Upper lobe of right lung (tissue), 1 donor: ENCODE data around the gene INO80. TPM values are rescaled to one million over a fixed set of nuclear protein-coding genes. Genes with fewer than 3 reads are reported as not detected.
"Not testable (repeated sequence)": the region's sequence is repeated elsewhere in the genome, so short reads cannot be mapped to it uniquely, and the experiment has no call there.

ENCODE experiments used
- ATAC-seq: fragments of 200-7000 bp; cut with Tn5 transposase; one replicate; pipeline ENCODE4 v1.9.1; 2020; ENCODE audit warnings: mild to moderate bottlenecking, moderate library complexity
- DNase-seq: peaks from one replicate; pipeline ENCODE4 v3.0.0-alpha.2; 2020
- H3K27ac ChIP-seq: fragments of 200-600 bp; one replicate; pipeline ENCODE4 v1.8.0; 2022
- H3K27me3 ChIP-seq: fragments of 200-600 bp; one replicate; pipeline ENCODE4 v1.8.0; 2022; ENCODE audit warnings: mild to moderate bottlenecking
- H3K36me3 ChIP-seq: fragments of 200-600 bp; one replicate; pipeline ENCODE4 v1.8.0; 2022
- H3K4me1 ChIP-seq: fragments of 200-600 bp; one replicate; pipeline ENCODE4 v1.8.0; 2022
- H3K4me3 ChIP-seq: fragments of 200-600 bp; one replicate; pipeline ENCODE4 v1.8.0; 2022; ENCODE audit warnings: mild to moderate bottlenecking
- H3K9me3 ChIP-seq: fragments of 200-600 bp; one replicate; pipeline ENCODE4 v1.8.0; 2022
- CTCF ChIP-seq: fragments of 200-600 bp; IDR thresholded peaks from one replicate; pipeline ENCODE4 v1.8.0; 2022; ENCODE audit warnings: antibody characterized with exemption
- intact Hi-C: fragments of 100-400 bp; cut with DNase I; formaldehyde crosslinking; loops from one replicate; pipeline ENCODE4 v1.11.0; 2022
- total RNA-seq: library from RNA; stranded (reverse); fragmentation: NEBNext Ultra II Directional; extraction: Animal tissue kit (Norgen Biotek cat#: 25700); gene quantifications from one replicate; pipeline ENCODE4 v1.2.1, GENCODE V29; 2021
- donor health status: DM: no; HTN: yes; CAD: no; lungs with severe emphysema.

INO80 gene
- total RNA-seq, 1 donor from 2014 or later, result 35.6 TPM

- Histone ChIP-seq H3K36me3 (peaks cover 100% of the 10 kb centered on the region), H3K9me3 (no peaks in the 10 kb centered on the region), H3K27me3 (no peaks in the 10 kb centered on the region), H3K4me3 (no peak overlapping the region), H3K4me1 (no peaks in the 10 kb centered on the region), H3K27ac (no peak overlapping the region)
- intact Hi-C loops, result no loop called here
- TF ChIP-seq CTCF, result no peak
- ATAC-seq, result no peak
- no peak for DNase-seq
Observed at GRCh38 chr15:41080144-41080543, 35.9 kb downstream of the INO80 start.

- H3K4me1 ChIP-seq, result no peaks in the 10 kb centered on the region
- DNase-seq (no peak), ATAC-seq (no peak)
- no peak overlapping the region for H3K27ac ChIP-seq
- H3K27me3 ChIP-seq, result no peaks in the 10 kb centered on the region
- no peak overlapping the region for H3K4me3 ChIP-seq
- H3K9me3 ChIP-seq, result no peaks in the 10 kb centered on the region
- peaks cover 100% of the 10 kb centered on the region for H3K36me3 ChIP-seq
- intact Hi-C loops, result no loop called here
- no peak for TF ChIP-seq CTCF
Observed at GRCh38 chr15:41079717-41080116, 36.4 kb downstream of the INO80 start.

GRCh38 chr15:41078879-41079278 is 37.2 kb downstream of the INO80 start:
- peak; percentile 28 for ATAC-seq
- H3K27ac ChIP-seq, H3K9me3 ChIP-seq, intact Hi-C loops, DNase-seq, H3K4me1 ChIP-seq, H3K4me3 ChIP-seq, H3K27me3 ChIP-seq: not testable (repeated sequence)
- peaks cover 100% of the 10 kb centered on the region for H3K36me3 ChIP-seq

GRCh38 chr15:41078125-41078524 is 38.0 kb downstream of the INO80 start:
- TF ChIP-seq CTCF, result no peak
- ATAC-seq, result no peak
- peaks cover 100% of the 10 kb centered on the region for H3K36me3 ChIP-seq
- no peaks in the 10 kb centered on the region for H3K4me1 ChIP-seq
- H3K4me3 ChIP-seq, result no peak overlapping the region
- intact Hi-C loops, result no loop called here
- no peaks in the 10 kb centered on the region for H3K9me3 ChIP-seq
- H3K27ac ChIP-seq, result no peak overlapping the region
- DNase-seq, result no peak
- no peaks in the 10 kb centered on the region for H3K27me3 ChIP-seq

GRCh38 chr15:41073028-41073427 is 43.1 kb downstream of the INO80 start:
- H3K4me1 ChIP-seq, result no peaks in the 10 kb centered on the region
- H3K27ac ChIP-seq, result no peak overlapping the region
- no peak overlapping the region for H3K4me3 ChIP-seq
- ATAC-seq (no peak), DNase-seq (no peak)
- intact Hi-C loops, result no loop called here
- no peak for TF ChIP-seq CTCF
- no peaks in the 10 kb centered on the region for H3K27me3 ChIP-seq
- H3K9me3 ChIP-seq, result no peaks in the 10 kb centered on the region
- H3K36me3 ChIP-seq, result peaks cover 98% of the 10 kb centered on the region

- TF ChIP-seq CTCF, result no peak
- no peak overlapping the region for H3K27ac ChIP-seq
- peaks cover 95% of the 10 kb centered on the region for H3K36me3 ChIP-seq
- no peak overlapping the region for H3K4me3 ChIP-seq
- intact Hi-C loops, result no loop called here
- ATAC-seq (no peak), DNase-seq (no peak)
- H3K9me3 ChIP-seq, result no peaks in the 10 kb centered on the region
- H3K4me1 ChIP-seq, result no peaks in the 10 kb centered on the region
- H3K27me3 ChIP-seq, result no peaks in the 10 kb centered on the region
Observed at GRCh38 chr15:41072013-41072412, 44.1 kb downstream of the INO80 start.
